GM12873 (cell line): Measurements from ENCODE around the gene RAB23.

Experiments used
- TF ChIP-seq, protein P1 (sequence below): IDR thresholded peaks from 2 replicates; pipeline ENCODE4 v1.5.1; 2012; ENCODE audit warnings: low read depth, mild to moderate bottlenecking, moderate library complexity, low read length, control low read depth; ENCODE audit not compliant: insufficient read depth; ENCODE audit errors: missing control alignments

The RAB23 gene

GRCh38 chr6:57216235-57217101, 5.6 kb downstream of the RAB23 start:
- TF ChIP-seq, protein P1, sequence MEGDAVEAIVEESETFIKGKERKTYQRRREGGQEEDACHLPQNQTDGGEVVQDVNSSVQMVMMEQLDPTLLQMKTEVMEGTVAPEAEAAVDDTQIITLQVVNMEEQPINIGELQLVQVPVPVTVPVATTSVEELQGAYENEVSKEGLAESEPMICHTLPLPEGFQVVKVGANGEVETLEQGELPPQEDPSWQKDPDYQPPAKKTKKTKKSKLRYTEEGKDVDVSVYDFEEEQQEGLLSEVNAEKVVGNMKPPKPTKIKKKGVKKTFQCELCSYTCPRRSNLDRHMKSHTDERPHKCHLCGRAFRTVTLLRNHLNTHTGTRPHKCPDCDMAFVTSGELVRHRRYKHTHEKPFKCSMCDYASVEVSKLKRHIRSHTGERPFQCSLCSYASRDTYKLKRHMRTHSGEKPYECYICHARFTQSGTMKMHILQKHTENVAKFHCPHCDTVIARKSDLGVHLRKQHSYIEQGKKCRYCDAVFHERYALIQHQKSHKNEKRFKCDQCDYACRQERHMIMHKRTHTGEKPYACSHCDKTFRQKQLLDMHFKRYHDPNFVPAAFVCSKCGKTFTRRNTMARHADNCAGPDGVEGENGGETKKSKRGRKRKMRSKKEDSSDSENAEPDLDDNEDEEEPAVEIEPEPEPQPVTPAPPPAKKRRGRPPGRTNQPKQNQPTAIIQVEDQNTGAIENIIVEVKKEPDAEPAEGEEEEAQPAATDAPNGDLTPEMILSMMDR: peak; percentile 13

DNA sequence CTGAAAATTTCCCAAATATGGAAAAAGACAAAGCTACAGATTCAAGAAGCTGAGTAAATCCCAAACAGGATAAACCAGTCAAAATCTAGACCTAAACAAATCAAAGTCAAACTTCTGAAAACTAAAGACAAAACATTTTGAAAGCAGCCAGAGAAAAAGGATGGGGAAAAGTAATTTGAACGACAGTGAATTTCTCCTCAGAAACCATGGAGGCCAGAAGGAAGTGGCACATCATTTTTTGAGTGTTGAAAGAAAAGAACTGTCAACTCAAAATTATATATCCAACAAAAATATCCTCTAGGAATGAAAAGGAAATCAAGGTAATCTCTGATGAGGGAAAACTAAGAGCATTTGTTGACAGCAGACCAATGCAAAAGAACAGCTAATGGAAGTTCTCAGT, 6.8 kb downstream of the RAB23 start:
- TF ChIP-seq, protein P1: no peak

GRCh38 chr6:57210060-57210459, 12.0 kb downstream of the RAB23 start:
- TF ChIP-seq, protein P1: no peak

DNA sequence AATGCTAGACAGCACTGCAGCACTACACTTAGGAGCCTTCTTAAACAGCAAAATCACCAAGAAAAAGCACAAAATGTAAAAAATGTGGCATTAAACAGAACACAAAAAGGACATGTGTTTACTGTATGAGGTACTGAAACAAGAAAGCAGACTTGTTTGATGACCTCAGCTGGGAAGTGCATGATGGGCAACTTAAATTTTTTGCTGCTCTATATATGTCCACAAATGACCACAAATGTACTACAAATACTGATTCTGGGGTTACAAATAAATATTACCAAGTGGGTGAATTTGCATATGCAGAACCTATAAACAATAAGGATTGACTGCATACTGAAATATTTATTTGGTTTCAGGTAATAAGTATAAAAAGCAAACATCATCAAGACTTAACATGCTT, 13.1 kb downstream of the RAB23 start:
- TF ChIP-seq, protein P1: no peak

GRCh38 chr6:57207872-57208271, 14.2 kb downstream of the RAB23 start:
- TF ChIP-seq, protein P1: no peak

- TF ChIP-seq, protein P1: no peak
Measured at GRCh38 chr6:57207141-57207540, 15.0 kb downstream of the RAB23 start.

GRCh38 chr6:57205550-57206328, 16.4 kb downstream of the RAB23 start:
- TF ChIP-seq, protein P1: no peak
